ENCODE results near the gene COG2. TPM values are rescaled to one million over a fixed set of nuclear protein-coding genes. Genes with fewer than 3 reads are reported as not detected.
A peak's percentile ranks its signal among the peaks of the same experiment; 100 is the strongest.

COG2 gene
- 20.4 TPM for total RNA-seq

DNA sequence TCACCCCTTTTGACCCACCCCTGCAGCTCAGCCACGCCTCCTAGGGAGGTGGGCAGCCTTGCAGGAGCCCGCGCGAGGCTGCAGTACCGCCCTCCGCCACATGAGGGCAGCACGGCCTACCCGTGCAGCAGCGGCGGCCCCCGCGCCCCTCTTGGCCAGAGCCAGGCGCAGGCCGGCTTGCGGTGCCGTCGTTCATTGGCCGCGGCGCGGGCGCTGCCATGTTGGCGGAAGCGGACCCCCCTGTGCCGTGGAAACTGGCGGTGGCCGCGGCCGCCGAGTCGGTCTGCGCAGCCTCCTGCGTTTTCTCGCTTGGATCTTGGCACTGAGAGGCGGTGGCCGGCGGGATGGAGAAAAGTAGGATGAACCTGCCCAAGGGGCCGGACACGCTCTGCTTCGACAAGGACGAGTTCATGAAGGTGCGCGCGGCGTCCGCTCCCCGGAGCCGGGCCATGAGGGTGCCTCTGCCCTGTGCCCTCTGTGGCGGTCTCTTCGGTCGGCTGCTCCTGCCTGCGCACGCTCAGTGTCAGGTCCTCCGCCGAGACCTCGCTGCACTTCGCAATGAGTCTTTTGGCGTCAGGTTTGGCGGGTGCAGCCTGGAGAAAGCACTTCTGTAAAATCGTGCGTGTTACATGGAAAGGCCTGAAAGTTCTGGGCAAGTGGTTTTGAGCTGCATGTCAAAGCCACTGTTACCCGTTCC, at the start of gene COG2:
COG2 (plus strand) TSS at position 219 of the 697 bp plus-strand sequence; CDS start at position 345, 126 bp downstream.
- peak; percentile 9 to 76 for TF ChIP-seq POLR2AphosphoS5 (IDR thresholded peaks at IDR 0.05; ENCODE audit: insufficient read depth in 1 of 2, low read depth in 1 of 2)
- TF ChIP-seq, protein P1, sequence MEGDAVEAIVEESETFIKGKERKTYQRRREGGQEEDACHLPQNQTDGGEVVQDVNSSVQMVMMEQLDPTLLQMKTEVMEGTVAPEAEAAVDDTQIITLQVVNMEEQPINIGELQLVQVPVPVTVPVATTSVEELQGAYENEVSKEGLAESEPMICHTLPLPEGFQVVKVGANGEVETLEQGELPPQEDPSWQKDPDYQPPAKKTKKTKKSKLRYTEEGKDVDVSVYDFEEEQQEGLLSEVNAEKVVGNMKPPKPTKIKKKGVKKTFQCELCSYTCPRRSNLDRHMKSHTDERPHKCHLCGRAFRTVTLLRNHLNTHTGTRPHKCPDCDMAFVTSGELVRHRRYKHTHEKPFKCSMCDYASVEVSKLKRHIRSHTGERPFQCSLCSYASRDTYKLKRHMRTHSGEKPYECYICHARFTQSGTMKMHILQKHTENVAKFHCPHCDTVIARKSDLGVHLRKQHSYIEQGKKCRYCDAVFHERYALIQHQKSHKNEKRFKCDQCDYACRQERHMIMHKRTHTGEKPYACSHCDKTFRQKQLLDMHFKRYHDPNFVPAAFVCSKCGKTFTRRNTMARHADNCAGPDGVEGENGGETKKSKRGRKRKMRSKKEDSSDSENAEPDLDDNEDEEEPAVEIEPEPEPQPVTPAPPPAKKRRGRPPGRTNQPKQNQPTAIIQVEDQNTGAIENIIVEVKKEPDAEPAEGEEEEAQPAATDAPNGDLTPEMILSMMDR (IDR thresholded peaks at IDR 0.05) = peak; percentile 97 to 99 (median 99)
- TF ChIP-seq POLR2A (IDR thresholded peaks at IDR 0.05) = peak in 1 of 2 donors; percentile 17
- H3K4me3 ChIP-seq = peak within 1 kb of the TSS; percentile 62 to 92
- no peaks in the 10 kb centered on the region for H3K27me3 ChIP-seq
- no peaks in the 10 kb centered on the region for H3K36me3 ChIP-seq
- no peaks in the 10 kb centered on the region for H3K9me3 ChIP-seq
- DNase-seq (ENCODE audit: extremely low spot score in 2 of 2) = peak in 1 of 2 donors; percentile 89
- H3K27ac ChIP-seq = peak within 1 kb of the TSS; percentile 66
- intact Hi-C loops (cut with DNase I) = loop anchor here (5.0 kb wide), 1 partner anchor 130 kb away; no protein-coding TSS in a partner anchor
- H3K4me1 ChIP-seq = peaks cover 34% of the 10 kb centered on the region

DNA sequence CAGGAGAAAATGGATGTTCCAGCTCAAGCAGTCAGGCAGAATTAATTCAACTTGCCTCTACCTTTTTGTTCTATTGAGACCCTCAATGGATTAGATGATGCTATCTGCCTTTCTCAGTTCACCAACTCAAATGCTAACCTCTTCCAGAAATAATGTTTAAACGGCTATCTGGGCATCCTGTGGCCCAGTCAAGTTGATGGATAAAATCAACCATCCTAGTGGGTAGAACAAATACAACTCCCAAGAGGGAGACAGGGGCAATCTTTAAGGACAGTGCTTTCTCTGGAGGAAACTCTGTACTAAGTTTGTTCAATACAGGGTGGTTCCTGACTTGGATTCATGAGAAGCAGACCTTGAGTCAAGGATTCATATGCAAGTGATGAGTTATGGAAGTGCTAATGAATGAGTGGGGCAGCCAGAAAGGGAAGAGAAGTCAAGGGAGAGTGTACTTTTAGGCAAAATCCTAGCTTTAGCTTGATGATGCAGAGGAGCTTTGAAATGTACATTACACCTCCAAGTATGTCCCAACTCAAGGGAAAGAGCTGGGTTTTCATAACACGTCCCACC, 49.4 kb upstream of the COG2 start:
- H3K4me1 ChIP-seq = no peaks in the 10 kb centered on the region
- no peaks in the 10 kb centered on the region for H3K36me3 ChIP-seq
- no peak for DNase-seq (ENCODE audit: extremely low spot score in 2 of 2)
- H3K9me3 ChIP-seq = no peaks in the 10 kb centered on the region
- no peak overlapping the region for H3K27ac ChIP-seq
- H3K27me3 ChIP-seq = no peaks in the 10 kb centered on the region
- TF ChIP-seq POLR2A (IDR thresholded peaks at IDR 0.05) (no peak), POLR2AphosphoS5 (IDR thresholded peaks at IDR 0.05; ENCODE audit: insufficient read depth in 1 of 2, low read depth in 1 of 2) (no peak)
- TF ChIP-seq, protein P1 (IDR thresholded peaks at IDR 0.05) = no peak
- H3K4me3 ChIP-seq = no peak overlapping the region
- intact Hi-C loops (cut with DNase I) = no loop called here

DNA sequence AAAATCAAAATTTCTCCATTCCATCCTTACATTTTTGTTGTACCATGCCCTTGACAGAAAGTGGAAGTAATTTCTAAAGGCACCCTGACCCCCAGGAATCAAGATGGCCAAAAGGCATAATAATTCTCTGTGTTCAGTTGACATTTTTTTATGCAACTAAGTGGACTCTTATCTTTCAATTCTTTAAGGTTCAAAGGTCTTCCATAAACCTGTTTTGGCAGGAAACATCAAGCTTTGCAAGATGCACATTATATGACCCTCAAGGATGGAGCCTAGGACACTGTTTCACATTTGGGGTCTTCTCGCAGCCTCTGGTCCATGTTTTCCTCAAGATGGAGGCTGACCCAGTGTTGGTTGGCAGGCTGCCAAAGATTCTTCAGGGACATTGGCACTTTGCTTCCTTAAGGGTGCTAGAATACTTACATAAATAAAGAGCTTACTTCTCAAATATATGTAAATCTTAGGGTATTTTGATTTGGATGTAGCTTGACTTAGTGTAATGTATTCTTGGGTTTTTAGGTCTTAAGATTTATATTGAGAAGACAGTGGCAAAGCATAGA, 48.0 kb upstream of the COG2 start:
- no peak for DNase-seq (ENCODE audit: extremely low spot score in 2 of 2)
- Histone ChIP-seq H3K36me3 (no peaks in the 10 kb centered on the region), H3K4me3 (no peak overlapping the region), H3K9me3 (no peaks in the 10 kb centered on the region), H3K27me3 (no peaks in the 10 kb centered on the region), H3K27ac (no peak overlapping the region), H3K4me1 (no peaks in the 10 kb centered on the region)
- TF ChIP-seq POLR2A (IDR thresholded peaks at IDR 0.05) (no peak), POLR2AphosphoS5 (IDR thresholded peaks at IDR 0.05; ENCODE audit: insufficient read depth in 1 of 2, low read depth in 1 of 2) (no peak)
- TF ChIP-seq, protein P1 (IDR thresholded peaks at IDR 0.05) = no peak
- intact Hi-C loops (cut with DNase I) = no loop called here

DNA sequence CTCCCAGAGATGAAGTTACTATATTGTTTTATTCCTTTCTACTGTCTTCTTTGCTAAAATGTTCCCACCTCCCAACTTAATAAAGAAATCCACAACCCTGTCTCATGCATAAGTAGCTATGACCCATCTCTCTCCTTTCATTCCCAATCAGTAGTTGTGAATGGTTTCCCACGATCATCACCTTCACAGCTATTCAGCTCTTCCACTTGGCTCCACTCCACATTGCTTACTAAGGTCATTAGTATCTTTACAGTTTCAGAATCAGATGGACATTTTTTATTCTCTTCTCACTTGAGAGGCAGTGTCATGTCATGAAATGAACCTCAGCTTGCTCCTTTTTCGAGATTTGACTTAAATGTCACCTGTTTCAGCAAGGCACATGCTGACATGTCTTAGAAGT, 47.1 kb upstream of the COG2 start:
- no peak for DNase-seq (ENCODE audit: extremely low spot score in 2 of 2)
- no peaks in the 10 kb centered on the region for H3K4me1 ChIP-seq
- TF ChIP-seq, protein P1 (IDR thresholded peaks at IDR 0.05) = no peak
- TF ChIP-seq POLR2AphosphoS5 (IDR thresholded peaks at IDR 0.05; ENCODE audit: insufficient read depth in 1 of 2, low read depth in 1 of 2) = no peak
- TF ChIP-seq POLR2A (IDR thresholded peaks at IDR 0.05) = no peak
- no peak overlapping the region for H3K4me3 ChIP-seq
- H3K27ac ChIP-seq = no peak overlapping the region
- intact Hi-C loops (cut with DNase I) = no loop called here
- no peaks in the 10 kb centered on the region for H3K36me3 ChIP-seq
- H3K27me3 ChIP-seq = no peaks in the 10 kb centered on the region
- H3K9me3 ChIP-seq = no peaks in the 10 kb centered on the region

DNA sequence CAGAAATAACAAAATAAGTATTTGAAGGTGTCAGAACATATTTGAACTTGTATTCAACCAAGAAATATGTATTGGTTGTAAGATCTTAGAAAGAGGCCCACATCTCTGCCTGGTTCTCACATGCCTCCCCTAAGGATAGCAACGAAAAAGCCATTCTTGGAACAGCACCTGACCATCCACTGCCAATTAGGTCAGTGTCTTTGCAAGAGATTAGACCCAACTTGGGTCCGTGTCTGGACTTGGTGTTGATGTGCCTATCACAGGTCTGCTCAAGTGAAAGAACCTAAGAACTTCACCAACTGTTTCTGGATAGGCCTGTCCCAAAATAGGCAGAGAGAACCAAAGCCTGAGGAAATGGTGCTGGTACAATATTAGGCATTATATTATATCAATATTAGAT, 46.0 kb upstream of the COG2 start:
- no peaks in the 10 kb centered on the region for H3K9me3 ChIP-seq
- no peak overlapping the region for H3K4me3 ChIP-seq
- H3K27ac ChIP-seq = no peak overlapping the region
- H3K4me1 ChIP-seq = no peaks in the 10 kb centered on the region
- intact Hi-C loops (cut with DNase I) = no loop called here
- no peak for DNase-seq (ENCODE audit: extremely low spot score in 2 of 2)
- H3K36me3 ChIP-seq = no peaks in the 10 kb centered on the region
- no peaks in the 10 kb centered on the region for H3K27me3 ChIP-seq
- TF ChIP-seq POLR2A (IDR thresholded peaks at IDR 0.05) = no peak
- TF ChIP-seq, protein P1 (IDR thresholded peaks at IDR 0.05) = no peak
- no peak for TF ChIP-seq POLR2AphosphoS5 (IDR thresholded peaks at IDR 0.05; ENCODE audit: insufficient read depth in 1 of 2, low read depth in 1 of 2)
